GM12801 (cell line): ENCODE results near the gene ELMO1.

Source experiments
- CTCF ChIP-seq: IDR thresholded peaks from one replicate; pipeline ENCODE4 v1.5.1; 2011; ENCODE audit warnings: control low read depth; ENCODE audit not compliant: insufficient read length; ENCODE audit errors: extremely low read depth

The ELMO1 gene

GRCh38 chr7:36923943-36924436 lies 524.7 kb downstream of the ELMO1 start:
- no peak for TF ChIP-seq CTCF

GRCh38 chr7:36923185-36923584 lies 525.5 kb downstream of the ELMO1 start:
- no peak for TF ChIP-seq CTCF

GRCh38 chr7:36920433-36920832 lies 528.2 kb downstream of the ELMO1 start:
- TF ChIP-seq CTCF: no peak

GRCh38 chr7:36919738-36920137 lies 528.9 kb downstream of the ELMO1 start:
- TF ChIP-seq CTCF: no peak

GRCh38 chr7:36918591-36918990 lies 530.1 kb downstream of the ELMO1 start:
- TF ChIP-seq CTCF: no peak

GRCh38 chr7:36916619-36917018 lies 532.0 kb downstream of the ELMO1 start:
- TF ChIP-seq CTCF: no peak

- TF ChIP-seq CTCF: no peak
Measured at GRCh38 chr7:36916116-36916515, 532.5 kb downstream of the ELMO1 start.

- TF ChIP-seq CTCF: no peak
Measured at GRCh38 chr7:36911788-36912187, 536.9 kb downstream of the ELMO1 start.
